ENCODE results near the gene ALPG. TPM values are rescaled to one million over a fixed set of nuclear protein-coding genes. Genes with fewer than 3 reads are reported as not detected.
"Not testable (repeated sequence)": the region's sequence is repeated elsewhere in the genome, so short reads cannot be mapped to it uniquely, and the experiment has no call there.

ALPG gene
- polyA plus RNA-seq, 1 donor (not counting 4 experiments of a cell fraction or from before 2014, with no cell fraction given) = not detected

DNA sequence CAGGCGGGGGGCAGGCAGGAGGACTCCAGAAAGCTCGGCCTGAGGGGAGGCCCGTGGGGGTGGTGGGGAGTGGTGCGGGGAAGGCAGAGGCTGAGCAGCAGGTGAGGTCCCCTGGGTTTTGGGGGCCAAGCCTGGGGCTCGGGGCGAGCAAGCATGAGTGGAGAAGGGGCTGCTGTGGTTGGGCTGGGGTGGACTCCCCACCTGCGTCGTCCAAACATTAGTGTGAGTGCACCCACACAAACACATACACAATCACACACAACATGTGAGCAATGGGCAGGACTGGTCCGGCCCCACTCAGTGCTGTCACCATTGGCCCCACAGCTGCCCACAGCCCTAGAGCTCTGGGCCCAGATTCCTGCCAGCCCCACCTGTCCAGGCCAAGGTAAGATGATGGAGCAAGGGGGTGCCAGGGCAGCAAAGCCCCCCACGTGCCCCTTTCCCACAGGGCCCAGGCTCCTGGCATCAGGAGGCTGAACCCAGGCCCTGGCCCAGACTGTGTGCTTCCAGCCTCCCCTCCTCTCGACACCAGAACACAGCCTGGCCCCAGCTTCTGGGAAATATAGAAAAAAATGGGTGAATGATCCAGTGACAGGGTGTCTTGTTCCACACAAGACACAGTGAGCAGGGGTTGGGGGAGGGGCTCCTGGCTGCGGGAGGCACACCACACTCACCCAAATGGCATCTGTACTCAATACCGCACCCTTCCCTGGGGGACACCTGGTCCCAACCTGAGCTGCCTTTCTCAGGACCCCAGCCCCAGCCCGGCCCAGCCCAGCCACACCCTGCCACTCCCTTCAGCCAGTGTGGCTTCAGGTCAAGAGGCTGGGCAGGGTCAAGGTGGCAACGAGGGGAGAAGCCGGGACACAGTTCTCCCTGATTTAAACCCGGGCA, 28.6 kb upstream of the ALPG start:
- Histone ChIP-seq H3K79me2 (ENCODE audit: control insufficient read depth, insufficient read depth, low read length) (no peaks in the 10 kb centered on the region), H3K9me1 (ENCODE audit: control insufficient read depth, extremely low read depth, insufficient read depth, low read length) (no peaks in the 10 kb centered on the region), H3K4me3 (ENCODE audit: control insufficient read depth in 2 of 3, extremely low read depth in 1 of 3, insufficient read depth in 2 of 3, low read depth in 1 of 3, low read length in 3 of 3) (no peak overlapping the region), H3K27me3 (ENCODE audit: control insufficient read depth, extremely low read depth, insufficient read depth, low read length) (peaks cover 15% of the 10 kb centered on the region), H3K9ac (ENCODE audit: control insufficient read depth, extremely low read depth, insufficient read depth, low read length) (no peak overlapping the region), H4K20me1 (ENCODE audit: control insufficient read depth, extremely low read depth, insufficient read depth, low read length) (no peaks in the 10 kb centered on the region), H3K4me2 (ENCODE audit: control insufficient read depth, extremely low read depth, insufficient read depth, low read depth, low read length) (no peak overlapping the region), H3K4me1 (ENCODE audit: control insufficient read depth, extremely low read depth, insufficient read depth, low read length) (peaks cover 3% of the 10 kb centered on the region), H2AFZ (ENCODE audit: control insufficient read depth, low read length) (no peak overlapping the region), H3K9me3 (ENCODE audit: control insufficient read depth, low read depth, low read length) (no peaks in the 10 kb centered on the region), H3K27ac (ENCODE audit: control insufficient read depth, insufficient read depth, low read length) (no peak overlapping the region), H3K36me3 (ENCODE audit: control insufficient read depth in 2 of 2, extremely low read depth in 1 of 2, insufficient read depth in 2 of 2, low read length in 2 of 2) (no peaks in the 10 kb centered on the region)
- FAIRE-seq (no peak), DNase-seq (ENCODE audit: low read depth, low spot score) (no peak)
- TF ChIP-seq, protein P1, sequence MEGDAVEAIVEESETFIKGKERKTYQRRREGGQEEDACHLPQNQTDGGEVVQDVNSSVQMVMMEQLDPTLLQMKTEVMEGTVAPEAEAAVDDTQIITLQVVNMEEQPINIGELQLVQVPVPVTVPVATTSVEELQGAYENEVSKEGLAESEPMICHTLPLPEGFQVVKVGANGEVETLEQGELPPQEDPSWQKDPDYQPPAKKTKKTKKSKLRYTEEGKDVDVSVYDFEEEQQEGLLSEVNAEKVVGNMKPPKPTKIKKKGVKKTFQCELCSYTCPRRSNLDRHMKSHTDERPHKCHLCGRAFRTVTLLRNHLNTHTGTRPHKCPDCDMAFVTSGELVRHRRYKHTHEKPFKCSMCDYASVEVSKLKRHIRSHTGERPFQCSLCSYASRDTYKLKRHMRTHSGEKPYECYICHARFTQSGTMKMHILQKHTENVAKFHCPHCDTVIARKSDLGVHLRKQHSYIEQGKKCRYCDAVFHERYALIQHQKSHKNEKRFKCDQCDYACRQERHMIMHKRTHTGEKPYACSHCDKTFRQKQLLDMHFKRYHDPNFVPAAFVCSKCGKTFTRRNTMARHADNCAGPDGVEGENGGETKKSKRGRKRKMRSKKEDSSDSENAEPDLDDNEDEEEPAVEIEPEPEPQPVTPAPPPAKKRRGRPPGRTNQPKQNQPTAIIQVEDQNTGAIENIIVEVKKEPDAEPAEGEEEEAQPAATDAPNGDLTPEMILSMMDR (optimal IDR thresholded peaks at IDR 0.05 in 1 of 3, IDR thresholded peaks at IDR 0.05 in 1 of 3, conservative IDR thresholded peaks at IDR 0.05 in 1 of 3; ENCODE audit: extremely low read depth in 1 of 3, insufficient read depth in 2 of 3, low read length in 3 of 3) = no peak
- no peak for TF ChIP-seq EZH2 (IDR thresholded peaks at IDR 0.05; ENCODE audit: low read length)
- dilution Hi-C loops (cut with MboI; ENCODE audit: extremely low pct_ligation_motif_present, low sequenced_read_pairs) = no loop called here

DNA sequence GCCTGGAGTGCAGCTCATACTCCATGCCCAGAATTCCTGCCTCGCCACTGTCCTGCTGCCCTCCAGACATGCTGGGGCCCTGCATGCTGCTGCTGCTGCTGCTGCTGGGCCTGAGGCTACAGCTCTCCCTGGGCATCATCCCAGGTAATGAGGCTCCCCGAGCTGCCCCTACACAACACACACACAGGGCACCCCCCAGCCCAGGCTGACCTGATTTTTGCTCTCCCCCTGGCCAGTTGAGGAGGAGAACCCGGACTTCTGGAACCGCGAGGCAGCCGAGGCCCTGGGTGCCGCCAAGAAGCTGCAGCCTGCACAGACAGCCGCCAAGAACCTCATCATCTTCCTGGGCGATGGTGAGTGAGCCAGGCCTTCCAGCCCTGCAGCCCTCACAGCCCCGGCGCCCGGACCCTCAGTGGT, 27.9 kb upstream of the ALPG start, which contains the start of gene ALPP:
ALPP (plus strand) TSS at position 17 of the 417 bp plus-strand sequence; CDS start at position 69, 52 bp downstream.
- H3K9me1 ChIP-seq (ENCODE audit: control insufficient read depth, extremely low read depth, insufficient read depth, low read length); H3K27ac ChIP-seq (ENCODE audit: control insufficient read depth, insufficient read depth, low read length); H3K4me3 ChIP-seq (ENCODE audit: control insufficient read depth in 2 of 3, extremely low read depth in 1 of 3, insufficient read depth in 2 of 3, low read depth in 1 of 3, low read length in 3 of 3); H3K9me3 ChIP-seq (ENCODE audit: control insufficient read depth, low read depth, low read length); H2AFZ ChIP-seq (ENCODE audit: control insufficient read depth, low read length); DNase-seq (ENCODE audit: low read depth, low spot score); H3K4me2 ChIP-seq (ENCODE audit: control insufficient read depth, extremely low read depth, insufficient read depth, low read depth, low read length); H3K4me1 ChIP-seq (ENCODE audit: control insufficient read depth, extremely low read depth, insufficient read depth, low read length); dilution Hi-C loops (cut with MboI; ENCODE audit: extremely low pct_ligation_motif_present, low sequenced_read_pairs); H3K9ac ChIP-seq (ENCODE audit: control insufficient read depth, extremely low read depth, insufficient read depth, low read length); H3K36me3 ChIP-seq (ENCODE audit: control insufficient read depth in 2 of 2, extremely low read depth in 1 of 2, insufficient read depth in 2 of 2, low read length in 2 of 2); H4K20me1 ChIP-seq (ENCODE audit: control insufficient read depth, extremely low read depth, insufficient read depth, low read length); H3K79me2 ChIP-seq (ENCODE audit: control insufficient read depth, insufficient read depth, low read length); FAIRE-seq: not testable (repeated sequence)
- H3K27me3 ChIP-seq (ENCODE audit: control insufficient read depth, extremely low read depth, insufficient read depth, low read length) = peaks cover 21% of the 10 kb centered on the region

GRCh38 chr2:232379610-232380590, 26.7 kb upstream of the ALPG start:
- H3K36me3 ChIP-seq (ENCODE audit: control insufficient read depth in 2 of 2, extremely low read depth in 1 of 2, insufficient read depth in 2 of 2, low read length in 2 of 2); dilution Hi-C loops (cut with MboI; ENCODE audit: extremely low pct_ligation_motif_present, low sequenced_read_pairs); FAIRE-seq; H3K79me2 ChIP-seq (ENCODE audit: control insufficient read depth, insufficient read depth, low read length); H3K4me2 ChIP-seq (ENCODE audit: control insufficient read depth, extremely low read depth, insufficient read depth, low read depth, low read length); H3K9me1 ChIP-seq (ENCODE audit: control insufficient read depth, extremely low read depth, insufficient read depth, low read length); H3K4me1 ChIP-seq (ENCODE audit: control insufficient read depth, extremely low read depth, insufficient read depth, low read length); DNase-seq (ENCODE audit: low read depth, low spot score); H4K20me1 ChIP-seq (ENCODE audit: control insufficient read depth, extremely low read depth, insufficient read depth, low read length); H3K9ac ChIP-seq (ENCODE audit: control insufficient read depth, extremely low read depth, insufficient read depth, low read length); H3K9me3 ChIP-seq (ENCODE audit: control insufficient read depth, low read depth, low read length); H2AFZ ChIP-seq (ENCODE audit: control insufficient read depth, low read length); H3K4me3 ChIP-seq (ENCODE audit: control insufficient read depth in 2 of 3, extremely low read depth in 1 of 3, insufficient read depth in 2 of 3, low read depth in 1 of 3, low read length in 3 of 3); H3K27ac ChIP-seq (ENCODE audit: control insufficient read depth, insufficient read depth, low read length): not testable (repeated sequence)
- peaks cover 30% of the 10 kb centered on the region for H3K27me3 ChIP-seq (ENCODE audit: control insufficient read depth, extremely low read depth, insufficient read depth, low read length)
